Activated CD8-positive, alpha-beta memory T cell treated with anti-CD3 and anti-CD28 coated beads for 4 hours (primary cell): ENCODE data around the gene PHACTR3.

Source experiments
- DNase-seq, 2 donors: peaks; one replicate each; pipeline ENCODE4 v3.0.0-alpha.2; 2020; ENCODE audit warnings: low read depth in 2 of 2

Gene PHACTR3

DNA sequence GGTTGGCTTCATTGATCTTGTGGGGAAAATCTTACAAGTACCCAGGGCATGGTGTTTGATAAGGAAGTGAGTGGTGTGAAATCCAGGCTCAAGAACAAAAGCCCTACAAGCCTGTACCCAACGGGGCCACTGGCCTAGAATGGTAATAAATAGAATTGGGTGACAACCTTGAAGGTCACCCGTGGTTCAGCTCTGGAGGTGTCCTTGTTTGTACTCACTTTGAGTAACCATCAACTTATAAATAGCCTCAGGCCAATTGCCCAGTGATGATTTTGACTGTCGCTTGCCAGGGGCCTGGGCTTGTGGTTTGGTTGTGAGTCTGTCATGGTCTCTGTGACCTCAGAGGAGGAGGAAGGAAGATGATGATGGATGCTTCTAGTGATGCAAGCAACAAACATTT lies 87.8 kb downstream of the PHACTR3 start:
- DNase-seq: no peak

DNA sequence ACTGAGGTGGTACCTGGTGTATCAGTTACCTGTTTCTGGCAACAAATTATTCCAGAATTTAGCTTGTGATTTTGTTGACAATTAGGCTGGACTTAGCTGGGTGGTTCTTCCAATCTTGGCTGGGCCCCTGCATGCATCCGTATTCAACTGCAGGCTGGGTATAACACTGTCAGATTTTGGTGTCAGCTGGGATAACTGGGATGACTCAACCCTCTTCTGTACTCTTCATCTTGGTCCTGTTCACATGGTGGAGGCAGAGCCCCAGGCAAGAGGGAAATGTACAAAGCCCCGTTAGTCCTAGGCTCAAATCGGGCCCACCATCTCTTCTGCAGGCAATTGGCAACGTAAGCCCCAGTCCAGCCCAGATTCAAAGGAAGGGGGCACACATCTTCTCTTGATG lies 89.2 kb downstream of the PHACTR3 start:
- no peak for DNase-seq

DNA sequence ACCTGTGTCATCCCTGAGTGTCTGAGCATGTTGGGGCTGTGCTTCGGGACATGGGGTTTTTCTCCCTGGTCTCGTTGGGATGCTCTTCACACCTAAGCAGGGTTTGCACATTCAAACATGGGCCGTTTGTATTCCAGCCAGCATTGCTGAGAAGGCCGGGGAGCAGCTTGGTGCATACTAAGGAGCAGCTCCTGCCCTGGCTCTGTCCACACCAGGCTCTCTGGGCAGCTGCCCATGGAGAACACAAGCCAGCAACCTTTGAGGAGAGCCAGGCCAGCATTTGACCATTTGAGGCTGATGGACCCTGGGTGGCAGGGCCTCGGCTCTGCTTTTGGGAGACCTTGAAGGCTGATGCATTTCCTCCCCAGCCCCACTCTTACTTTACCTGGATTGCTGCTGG lies 92.1 kb downstream of the PHACTR3 start:
- no peak for DNase-seq

DNA sequence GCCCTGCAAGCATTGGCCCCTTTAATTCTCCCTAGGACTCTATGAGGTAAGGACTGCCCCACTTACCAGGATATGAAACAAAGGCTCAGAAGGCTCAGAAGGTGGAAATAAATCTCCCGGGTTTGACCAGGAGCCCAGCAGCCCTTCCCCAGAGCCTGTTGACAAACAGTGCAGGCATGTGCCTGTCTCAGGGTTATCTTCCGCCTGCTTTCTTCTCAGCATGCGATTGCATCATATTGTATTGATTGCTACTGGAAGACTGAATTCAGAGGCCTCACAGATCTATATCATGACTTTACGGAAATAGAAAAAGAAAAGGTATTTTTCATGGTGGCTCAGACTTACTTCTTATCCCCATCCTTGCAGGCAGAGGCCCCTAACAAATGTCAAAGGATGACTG lies 92.7 kb downstream of the PHACTR3 start:
- DNase-seq: no peak

DNA sequence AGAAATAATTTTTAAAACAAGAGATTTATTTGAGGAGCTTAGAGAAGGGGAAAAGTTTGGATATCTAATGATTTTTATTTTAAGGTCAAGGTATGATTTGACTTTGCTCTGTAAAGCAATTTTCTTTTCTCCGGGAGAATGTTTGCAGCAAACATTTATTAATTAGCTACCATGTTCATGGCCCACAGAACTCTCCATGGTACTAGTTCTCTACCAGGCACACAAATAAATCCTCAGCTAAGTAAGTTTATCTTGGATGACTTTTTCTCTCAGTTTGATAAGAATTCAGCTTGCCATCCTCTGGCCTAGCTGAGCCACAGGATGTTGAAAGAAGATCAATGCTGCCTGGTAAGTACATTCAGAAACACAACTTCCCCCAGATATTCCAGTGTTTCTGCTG lies 94.3 kb downstream of the PHACTR3 start:
- DNase-seq: no peak

DNA sequence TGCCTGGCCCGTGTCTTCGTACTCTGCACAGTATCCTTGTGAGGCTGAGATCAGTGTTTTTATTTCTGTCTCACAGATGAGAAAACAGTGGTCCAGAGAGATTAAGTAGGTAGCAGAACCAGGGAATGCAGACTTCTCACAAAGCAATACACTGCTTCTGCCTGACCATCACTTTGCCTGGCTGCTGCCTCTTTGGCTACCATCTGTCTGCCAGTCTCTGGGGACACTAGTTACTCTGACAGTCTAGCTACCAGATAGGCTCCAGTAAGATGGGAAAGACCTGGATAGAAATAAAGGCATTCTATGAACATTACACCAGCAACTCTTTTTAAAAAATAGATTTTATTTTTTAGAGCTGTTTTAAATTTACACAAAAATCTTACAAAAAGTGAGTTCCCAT lies 96.9 kb downstream of the PHACTR3 start:
- DNase-seq: no peak

DNA sequence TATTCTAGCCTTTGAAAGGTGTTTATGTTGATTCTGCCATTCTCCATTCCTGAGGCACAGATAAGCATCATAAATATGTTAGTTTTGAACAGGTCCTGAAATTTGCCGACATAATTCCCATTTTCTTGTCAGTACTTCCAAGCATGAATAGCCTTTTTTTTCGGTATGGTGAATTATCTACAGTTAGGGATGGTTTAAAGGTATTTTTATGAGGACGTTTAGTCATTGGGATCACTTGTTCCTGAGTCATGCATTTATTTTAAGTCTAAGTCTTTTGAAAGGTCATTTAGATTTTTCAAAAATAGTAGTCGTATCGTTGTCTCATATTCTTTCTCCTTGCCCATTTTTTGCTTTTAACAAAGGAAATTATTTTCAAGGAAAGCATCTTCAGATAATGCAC lies 98.7 kb downstream of the PHACTR3 start:
- no peak for DNase-seq

DNA sequence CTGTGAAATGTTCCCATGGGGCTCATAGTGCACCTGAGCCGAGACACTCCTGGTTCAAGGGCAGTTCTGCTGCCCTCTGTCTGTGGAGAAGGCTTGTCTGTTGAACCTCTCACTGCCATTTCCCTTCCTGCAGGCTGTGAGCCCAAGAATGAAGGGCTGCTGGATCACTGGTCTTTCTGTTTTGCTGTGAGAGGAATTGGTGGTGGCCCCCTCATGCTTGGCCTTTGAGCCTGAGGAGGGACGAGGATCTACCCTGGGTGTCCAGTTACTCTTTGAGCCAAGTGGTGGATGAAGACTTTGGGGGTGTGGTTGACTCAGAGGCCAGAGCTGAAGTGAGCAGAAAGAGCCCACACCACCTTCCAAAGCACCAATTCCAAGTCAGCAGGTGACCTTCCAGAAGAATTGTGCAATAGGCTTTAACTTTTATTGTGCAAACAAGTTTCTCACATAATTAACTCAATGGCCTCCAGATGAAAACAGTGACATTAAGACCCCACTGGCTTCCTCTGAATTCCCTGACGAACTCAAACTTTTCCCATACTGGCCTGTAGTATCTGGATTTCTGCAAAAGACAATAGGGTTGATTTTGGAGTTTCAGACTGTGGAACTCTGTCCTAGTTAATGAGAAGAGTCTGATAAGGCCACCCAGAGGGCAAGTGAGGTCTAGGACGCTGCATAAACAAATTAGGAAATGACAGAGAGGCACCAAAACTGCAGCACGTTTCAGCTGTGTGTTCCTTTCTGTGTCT lies 101.5 kb downstream of the PHACTR3 start:
- no peak for DNase-seq

DNA sequence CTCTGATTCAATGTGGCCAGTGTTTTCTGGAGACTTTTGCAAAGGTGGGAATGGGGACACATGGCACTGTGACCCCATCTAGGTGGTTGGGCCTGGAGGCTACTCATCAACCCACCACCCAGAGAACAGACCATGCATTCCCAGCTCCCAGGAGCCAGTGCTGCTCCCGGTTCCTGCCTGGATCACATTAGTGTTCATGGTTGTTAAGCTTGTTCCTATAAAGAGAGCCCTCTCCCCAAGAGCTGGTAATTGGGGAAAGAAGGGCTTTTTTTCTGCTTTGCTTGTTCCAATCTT lies 102.0 kb downstream of the PHACTR3 start:
- DNase-seq: no peak

DNA sequence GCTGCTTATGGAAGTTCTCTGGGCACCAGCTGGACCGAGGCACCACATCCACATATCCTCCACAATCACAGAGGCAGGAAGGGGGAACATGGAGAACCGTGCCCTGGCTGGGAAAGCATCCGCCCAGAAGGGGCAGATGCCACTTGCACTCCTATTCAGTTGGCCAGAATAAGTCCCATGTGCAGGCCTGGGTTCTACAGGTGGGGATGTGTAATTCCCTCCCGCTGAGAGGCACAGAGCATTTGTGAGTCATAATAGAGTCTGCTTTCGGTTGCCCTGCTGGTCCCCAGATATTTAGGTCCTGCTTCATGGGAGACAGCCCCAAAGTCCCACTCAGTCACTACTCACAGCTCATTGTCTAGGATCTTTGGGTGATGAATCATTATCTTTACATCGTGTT lies 104.0 kb downstream of the PHACTR3 start:
- no peak for DNase-seq

DNA sequence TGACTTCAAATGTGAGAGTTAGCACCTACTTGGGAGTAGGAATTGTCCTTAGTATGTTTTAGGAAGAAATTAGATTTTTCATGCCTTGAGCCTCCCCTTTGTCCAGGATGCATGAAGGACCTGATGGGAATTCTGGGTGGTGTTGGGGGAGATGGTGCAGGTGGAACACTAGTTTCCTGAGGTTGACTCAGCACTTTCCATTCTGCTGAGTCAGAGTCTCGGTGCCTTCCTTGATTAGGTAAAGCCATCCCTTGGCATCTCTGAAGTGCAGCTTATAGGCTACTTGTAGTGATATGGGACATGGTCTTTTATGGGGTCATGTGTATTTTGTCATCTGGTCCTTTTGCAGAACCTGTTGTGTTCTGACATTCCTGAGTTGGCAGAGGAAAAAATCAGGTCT lies 105.3 kb downstream of the PHACTR3 start:
- no peak for DNase-seq

DNA sequence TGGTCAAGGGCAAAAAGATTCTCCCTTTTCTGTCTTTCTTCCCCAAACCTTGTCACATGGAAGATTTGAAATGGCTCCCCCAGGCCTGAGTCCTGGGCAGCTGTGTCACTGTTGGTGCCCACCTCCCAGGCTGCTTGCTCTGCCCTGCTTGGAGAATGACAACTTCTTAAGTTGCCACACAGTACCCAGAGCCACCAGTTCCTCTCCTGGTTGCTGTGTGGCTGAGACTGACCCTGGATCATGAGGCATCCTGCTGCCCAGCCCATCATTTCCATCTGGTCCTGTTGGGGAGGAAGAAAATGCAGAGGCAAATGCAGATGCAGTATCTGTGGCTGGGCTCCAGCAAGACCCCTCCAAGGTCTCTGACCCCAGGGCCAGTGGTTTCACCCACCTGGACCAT lies 113.7 kb downstream of the PHACTR3 start:
- no peak for DNase-seq

DNA sequence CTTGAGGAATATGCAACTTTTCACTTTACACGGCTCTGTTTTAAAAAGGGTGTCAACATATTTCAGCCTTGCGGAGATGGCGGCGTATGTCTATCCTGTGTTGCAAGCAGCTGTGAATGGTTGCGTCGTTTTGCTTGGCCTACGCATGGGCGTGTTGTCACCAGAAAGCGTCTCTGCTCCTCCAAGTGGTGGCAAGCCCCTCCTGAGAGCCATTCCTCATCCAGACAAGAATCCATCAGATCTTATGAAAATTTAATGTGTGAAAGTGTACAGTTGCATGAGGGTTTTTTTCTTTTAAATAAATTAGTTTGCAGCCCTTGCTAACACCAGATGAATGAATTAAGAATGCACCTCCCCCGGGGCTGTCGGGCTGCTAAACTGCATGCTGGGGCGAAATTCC lies 114.4 kb downstream of the PHACTR3 start:
- no peak for DNase-seq

DNA sequence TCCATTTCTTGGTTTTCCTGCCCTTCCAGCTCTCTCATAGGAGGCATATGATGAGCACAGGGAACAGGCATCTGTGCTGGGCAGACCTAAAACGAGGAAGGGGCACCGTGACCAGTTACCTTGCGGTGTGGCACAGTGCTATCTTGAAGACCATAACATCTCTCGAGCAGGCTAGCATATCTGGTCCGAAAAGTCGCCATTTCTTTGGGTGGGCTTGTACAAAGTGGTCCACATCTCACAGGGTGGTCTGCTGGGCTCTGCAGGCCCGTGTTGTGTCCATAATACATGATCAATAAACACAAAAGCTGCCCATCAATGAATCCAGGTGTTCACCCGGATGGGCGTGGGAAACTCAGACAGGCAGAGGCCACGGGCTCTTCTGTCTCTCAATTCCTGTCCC lies 115.7 kb downstream of the PHACTR3 start:
- DNase-seq: no peak

DNA sequence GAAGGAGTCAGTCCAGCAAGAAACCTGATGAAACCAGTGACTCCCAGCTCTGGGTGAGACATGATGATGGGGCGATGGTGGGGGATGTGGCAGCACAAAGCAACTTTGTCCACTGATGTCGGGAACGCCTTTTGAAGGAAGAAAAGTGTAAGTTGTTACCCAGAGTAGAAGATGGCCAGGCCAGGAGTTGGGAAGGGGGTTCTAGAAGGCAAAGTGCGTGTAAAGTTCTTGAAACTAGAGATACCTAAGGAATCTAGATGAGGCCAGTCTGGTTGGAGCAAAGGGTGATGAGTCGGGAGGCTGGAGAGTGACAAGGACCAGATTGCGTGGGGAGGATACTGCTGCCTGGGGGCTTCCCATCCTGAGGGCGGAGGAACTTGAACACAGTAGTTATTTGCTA lies 117.0 kb downstream of the PHACTR3 start:
- no peak for DNase-seq

DNA sequence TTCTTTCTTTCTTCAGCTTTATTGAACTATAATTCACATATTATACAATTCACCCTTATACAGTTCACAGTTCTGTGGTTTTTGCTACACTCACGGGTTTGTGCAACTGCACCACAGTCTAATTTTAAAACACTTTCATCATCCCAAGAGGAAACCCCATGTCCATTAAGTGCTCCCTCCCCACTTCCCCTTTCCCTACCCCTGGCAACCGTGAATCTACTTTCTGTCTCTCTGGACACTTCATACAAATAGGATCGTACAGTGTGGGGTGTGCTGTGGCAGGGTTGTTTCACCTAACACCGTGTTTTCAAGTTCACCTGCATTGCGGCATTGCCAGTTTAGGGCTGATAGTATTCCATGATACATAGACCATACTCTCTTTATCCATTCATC lies 118.8 kb downstream of the PHACTR3 start:
- no peak for DNase-seq

DNA sequence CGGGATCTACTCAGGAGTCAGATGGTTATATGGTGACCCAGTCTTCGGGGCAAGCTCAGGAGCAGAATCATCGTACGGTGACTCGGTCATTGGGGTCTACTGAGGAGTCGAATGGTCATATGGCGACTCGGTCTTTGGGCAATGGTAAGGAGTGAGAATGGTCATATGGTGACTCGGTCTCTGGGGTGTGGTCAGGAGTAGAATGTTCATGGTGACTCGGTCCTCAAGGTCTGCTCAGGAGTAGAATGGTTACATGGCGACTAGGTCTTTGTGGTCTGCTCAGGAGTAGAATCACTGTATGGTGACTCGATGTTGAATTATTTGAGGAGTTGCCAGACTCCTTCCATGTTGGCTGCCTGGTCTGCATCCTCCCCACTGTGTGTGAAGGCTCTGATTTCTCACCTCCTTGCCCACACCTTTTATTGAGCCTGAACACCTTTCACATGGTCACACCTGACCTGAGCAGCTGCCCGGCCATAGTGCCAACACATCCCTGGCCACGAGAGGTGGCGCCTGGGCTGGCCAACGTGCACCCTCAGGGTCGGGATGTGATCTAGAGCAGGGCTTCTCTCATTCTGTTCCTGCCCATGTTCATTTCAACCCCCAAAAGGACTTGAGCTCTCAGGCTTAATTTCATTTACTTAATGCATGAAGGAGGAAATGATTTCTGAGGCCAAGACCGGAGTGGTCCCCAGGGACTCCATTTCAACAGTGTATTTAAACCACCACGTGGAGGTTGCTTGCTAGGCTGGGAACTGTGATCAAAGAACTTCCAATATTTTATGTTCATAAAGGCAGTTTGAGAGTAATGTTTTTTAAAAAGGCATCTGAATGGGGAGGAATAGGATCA lies 119.5 kb downstream of the PHACTR3 start:
- no peak for DNase-seq

DNA sequence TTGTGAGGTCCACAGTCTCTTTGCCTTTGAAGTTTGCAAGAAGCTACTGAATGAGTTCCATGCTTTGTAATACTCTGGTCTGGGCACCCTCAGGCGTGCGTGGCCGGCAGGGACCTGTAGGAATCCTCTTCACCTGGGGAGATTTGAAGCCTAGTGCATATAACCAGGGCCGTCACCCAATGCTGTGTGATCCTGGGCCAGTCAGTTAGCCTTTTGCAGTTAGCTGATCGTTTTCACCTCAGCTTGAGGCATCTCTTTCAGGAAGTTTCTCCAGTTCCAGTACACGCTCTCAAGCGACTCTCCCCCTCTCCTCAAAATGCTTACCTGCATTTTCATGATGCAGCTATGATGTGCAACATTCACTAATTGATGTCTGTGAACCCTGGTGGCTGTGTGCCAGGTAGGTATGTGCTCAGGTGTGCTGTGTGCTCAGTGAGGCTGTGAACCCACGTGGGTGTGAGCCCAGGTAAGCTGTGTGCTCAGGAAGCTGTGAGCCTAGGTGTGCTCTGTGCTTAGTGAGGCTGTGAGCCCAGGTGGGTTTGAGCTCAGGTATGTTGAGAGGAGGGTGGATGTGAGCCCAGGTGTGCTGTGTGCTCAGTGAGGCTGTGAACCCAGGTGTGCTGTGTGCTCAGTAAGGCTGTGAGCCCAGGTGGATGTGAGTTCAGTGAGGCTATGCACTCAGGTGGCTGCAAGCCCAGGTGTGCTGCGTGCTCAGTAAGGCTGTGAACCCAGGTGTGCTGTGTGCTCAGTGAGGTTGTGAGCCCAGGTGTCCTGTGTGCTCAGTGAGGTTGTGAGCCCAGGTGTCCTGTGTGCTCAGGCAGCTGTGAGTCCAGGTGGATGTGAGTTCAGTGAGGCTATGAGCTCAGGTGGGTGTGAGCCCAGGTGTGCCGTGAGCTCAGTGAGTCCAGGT lies 120.4 kb downstream of the PHACTR3 start:
- no peak for DNase-seq

DNA sequence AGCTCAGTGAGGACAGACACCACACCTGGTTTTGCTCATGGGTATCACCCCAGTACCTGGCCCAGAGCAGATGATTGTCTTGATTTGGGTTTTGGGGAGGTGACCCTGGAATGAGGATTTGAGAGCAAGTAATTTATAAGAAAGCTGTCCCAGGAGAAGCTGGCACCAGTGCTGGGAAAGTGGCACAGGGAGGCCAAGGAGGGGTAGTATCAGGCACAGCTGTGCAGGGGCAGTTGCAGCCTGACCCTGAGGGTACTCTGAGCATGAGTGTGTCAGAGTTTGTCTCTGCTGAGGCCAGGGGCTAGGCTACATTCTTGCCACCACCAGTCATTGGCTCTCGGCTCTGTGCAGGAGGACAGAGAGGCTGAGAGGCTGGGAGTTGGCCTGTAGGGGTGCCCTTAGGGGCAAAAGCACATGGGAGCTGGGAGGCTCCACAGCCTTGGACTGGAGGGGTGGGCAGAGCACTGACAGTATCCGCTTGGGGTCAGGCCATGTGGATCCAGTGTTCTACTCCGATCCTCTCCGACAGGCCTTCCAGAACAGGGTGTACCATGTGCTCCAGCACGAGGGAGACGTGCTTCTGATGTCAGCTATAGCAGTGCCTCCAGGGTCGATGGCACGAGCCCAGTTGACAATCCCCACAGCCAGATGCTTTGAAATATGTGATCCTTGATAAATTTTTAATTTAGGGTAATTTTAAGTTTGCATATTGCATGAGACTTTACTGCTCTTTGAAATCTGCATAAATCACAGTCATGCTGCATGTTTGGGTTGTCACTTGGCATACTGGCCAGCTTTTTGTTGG lies 121.3 kb downstream of the PHACTR3 start:
- no peak for DNase-seq

DNA sequence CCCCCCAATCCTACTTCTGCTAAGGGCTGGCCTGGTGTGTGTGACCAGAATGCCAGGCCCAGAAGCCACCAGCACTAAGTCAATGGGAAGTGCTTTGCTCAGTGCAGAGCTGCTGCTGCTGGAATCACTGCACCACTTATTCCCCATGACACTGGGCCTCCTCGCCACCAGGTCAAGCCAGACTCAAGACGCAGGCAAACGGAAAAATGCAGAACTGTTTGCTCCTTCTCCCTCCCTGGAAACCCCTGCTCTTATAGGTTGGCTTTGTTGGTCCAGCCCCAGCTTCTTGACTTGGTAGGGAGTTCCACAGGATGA lies 121.9 kb downstream of the PHACTR3 start:
- DNase-seq: no peak

DNA sequence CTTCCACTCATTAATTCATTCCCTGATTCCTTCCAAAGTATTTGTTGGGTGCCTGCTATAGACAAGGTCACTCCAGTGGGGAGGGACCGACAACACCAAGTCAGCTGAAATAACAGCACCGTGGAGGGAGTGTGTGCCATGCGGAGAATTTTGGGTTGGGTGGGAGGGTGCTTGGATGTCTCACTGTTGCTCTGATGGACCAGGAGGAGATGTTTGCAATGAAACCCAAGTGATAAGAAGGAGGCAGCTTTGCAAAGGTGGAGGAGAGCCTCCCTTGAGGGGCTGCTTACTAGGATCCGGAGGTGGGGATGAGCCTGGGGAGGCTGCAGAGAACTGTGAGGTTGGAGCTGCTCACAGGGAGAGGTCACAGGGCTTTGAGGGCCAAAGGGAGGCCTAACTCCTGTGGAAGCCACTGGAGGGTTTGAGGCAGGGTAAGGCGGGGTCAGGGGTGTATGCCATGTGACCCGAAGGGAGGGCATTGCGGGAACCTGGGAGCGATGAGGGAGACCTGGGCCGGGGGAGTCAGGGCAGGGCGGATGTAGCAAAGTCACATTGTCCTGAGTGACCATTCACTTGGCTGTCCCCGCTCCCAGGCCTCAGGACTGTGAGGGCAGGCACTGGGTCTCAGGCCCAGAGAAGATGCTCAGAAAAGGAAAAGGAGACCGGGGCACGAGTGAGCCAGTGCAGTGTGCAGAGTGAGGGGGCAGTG lies 124.5 kb downstream of the PHACTR3 start:
- no peak for DNase-seq
